GM12878 (cell line): ENCODE results near the gene PLA2G2C. TPM values are rescaled to one million over a fixed set of nuclear protein-coding genes. Genes with fewer than 3 reads are reported as not detected.

Experiments used
- ATAC-seq: fragments of 200-7000 bp; cut with Tn5 transposase; 3 replicates; pipeline ENCODE4 v1.9.1; 2020; ENCODE audit warnings: mild to moderate bottlenecking, moderate library complexity
- BruUV-seq: library from RNA; stranded (reverse); fragments of 400-500 nt; replicated peaks from 2 replicates; lab custom pipeline; 2021; lab: Mats Ljungman, UMichigan
- CTCF ChIA-PET: fragments of 300-600 bp; sonication (Branson Sonifier 250); formaldehyde crosslinking; extraction: SDS; loops from one replicate; lab custom pipeline; 2021; ENCODE audit warnings: inconsistent platforms; lab: Yijun Ruan, JAX
- POLR2A ChIA-PET: fragments of 350-600 bp; formaldehyde crosslinking; extraction: SDS; loops from one replicate; lab custom pipeline; 2021; ENCODE audit warnings: inconsistent platforms; lab: Charles Lee
- RAD21 ChIA-PET: fragments of 300-600 bp; sonication (Branson Sonifier 250); formaldehyde crosslinking; loops from one replicate; lab custom pipeline; 2023; ENCODE audit warnings: antibody characterized with exemption; ENCODE audit not compliant: unreplicated experiment; lab: Charles Lee
- SMC1A ChIA-PET: fragments of 300-600 bp; sonication (Branson Sonifier 250); formaldehyde crosslinking; loops from one replicate; lab custom pipeline; 2023; ENCODE audit not compliant: unreplicated experiment, uncharacterized antibody; lab: Charles Lee
- DNase-seq: peaks from one replicate; pipeline ENCODE4 v3.0.0-alpha.2; 2011; ENCODE audit warnings: low read depth, low spot score
- FAIRE-seq: peaks from 3 replicates; lab custom pipeline; 2011; peaks lifted over from hg19 to GRCh38; lab: Jason Lieb, UNC
- H2AFZ ChIP-seq: 2 replicates; pipeline ENCODE4 v1.6.0; 2011; ENCODE audit warnings: low read depth, low read length, control low read depth; ENCODE audit not compliant: control insufficient read depth
- H3K27ac ChIP-seq: 2 replicates; pipeline ENCODE4 v1.5.1; 2011; ENCODE audit warnings: control low read depth; ENCODE audit not compliant: control insufficient read depth, insufficient read depth
- H3K27me3 ChIP-seq, 2 experiments: replicated peaks in 1 of 2; 2 replicates each; pipeline versions ENCODE4 v1.6.0 to v1.6.1; 2011; ENCODE audit warnings: low read length in 1 of 2; ENCODE audit not compliant: control insufficient read depth in 2 of 2, insufficient read depth in 2 of 2
- H3K36me3 ChIP-seq, 2 experiments: 2 replicates each; pipeline ENCODE4 v1.5.1; 2011; ENCODE audit warnings: low read length in 1 of 2; ENCODE audit not compliant: control insufficient read depth in 2 of 2, insufficient read depth in 2 of 2
- H3K4me1 ChIP-seq: 2 replicates; pipeline ENCODE4 v1.6.1; 2011; ENCODE audit warnings: mild to moderate bottlenecking, low read length, moderate library complexity, mixed read lengths; ENCODE audit not compliant: control insufficient read depth, insufficient read depth
- H3K4me2 ChIP-seq: 2 replicates; pipeline ENCODE4 v1.6.0; 2011; ENCODE audit warnings: control low read depth; ENCODE audit not compliant: control insufficient read depth, insufficient read depth
- H3K4me3 ChIP-seq: fragments of 200-600 bp; sonication (generic); 2 replicates; pipeline ENCODE4 v1.5.1; 2016
- H3K79me2 ChIP-seq: 2 replicates; pipeline ENCODE4 v1.6.0; 2011; ENCODE audit warnings: low read length; ENCODE audit not compliant: control insufficient read depth, insufficient read depth
- H3K9ac ChIP-seq: 2 replicates; pipeline ENCODE4 v1.8.0; 2011; ENCODE audit warnings: low read length, control low read depth, mixed read lengths; ENCODE audit not compliant: control insufficient read depth, insufficient read depth
- H3K9me3 ChIP-seq: replicated peaks from 3 replicates; pipeline ENCODE4 v1.5.1; 2011; ENCODE audit warnings: mild to moderate bottlenecking, low read length; ENCODE audit not compliant: control insufficient read depth, insufficient read depth
- H4K20me1 ChIP-seq: 2 replicates; pipeline ENCODE4 v1.6.0; 2011; ENCODE audit not compliant: control insufficient read depth, insufficient read depth
- BMI1 ChIP-seq: fragments of 450-650 bp; IDR thresholded peaks from 2 replicates; pipeline ENCODE4 v1.6.1; 2016; ENCODE audit warnings: mild to moderate bottlenecking, moderate library complexity, borderline replicate concordance
- EZH2 ChIP-seq: IDR thresholded peaks from 2 replicates; pipeline ENCODE4 v1.6.1; 2012; ENCODE audit warnings: low read depth, mild to moderate bottlenecking, control low read depth, inconsistent platforms, low read length, borderline replicate concordance; ENCODE audit not compliant: control insufficient read depth
- HDGF ChIP-seq: fragments of 450-650 bp; IDR thresholded peaks from 2 replicates; pipeline ENCODE4 v1.6.1; 2016; ENCODE audit warnings: antibody characterized with exemption
- IKZF1 ChIP-seq: fragments of 450-650 bp; conservative IDR thresholded peaks from 2 replicates; pipeline ENCODE4 v1.6.1; 2017; ENCODE audit warnings: antibody characterized with exemption, mild to moderate bottlenecking
- IRF4 ChIP-seq: IDR thresholded peaks from 2 replicates; pipeline ENCODE4 v1.6.1; 2011; ENCODE audit warnings: low read depth, low read length
- NFYB ChIP-seq: IDR thresholded peaks from 2 replicates; pipeline ENCODE4 v1.6.1; 2011; ENCODE audit warnings: low read depth, mild to moderate bottlenecking, low read length, improper control_type of control experiment, moderate library complexity; ENCODE audit not compliant: insufficient read depth
- NR2C2 ChIP-seq: IDR thresholded peaks from 2 replicates; pipeline ENCODE4 v1.6.1; 2011; ENCODE audit warnings: borderline replicate concordance, low read depth; ENCODE audit not compliant: control insufficient read depth, insufficient read length
- POU2F2 ChIP-seq: IDR thresholded peaks from 3 replicates; pipeline ENCODE4 v1.6.1; 2011; ENCODE audit warnings: low read depth, mild to moderate bottlenecking, low read length, borderline replicate concordance
- SREBF1 ChIP-seq: IDR thresholded peaks from 2 replicates; pipeline ENCODE4 v1.6.1; 2012; ENCODE audit warnings: mild to moderate bottlenecking, low read length
- SUZ12 ChIP-seq: fragments of 200-600 bp; sonication (generic); IDR thresholded peaks from one replicate; pipeline ENCODE4 v1.6.1; 2018; ENCODE audit warnings: antibody characterized with exemption, mild to moderate bottlenecking; ENCODE audit not compliant: unreplicated experiment
- TCF7 ChIP-seq: IDR thresholded peaks from 2 replicates; pipeline ENCODE4 v1.6.1; 2014; ENCODE audit warnings: antibody characterized with exemption, borderline replicate concordance
- YY1 ChIP-seq: IDR thresholded peaks from 2 replicates; pipeline ENCODE4 v1.6.1; 2011; ENCODE audit warnings: low read depth, mild to moderate bottlenecking, low read length
- ZNF622 ChIP-seq: fragments of 450-650 bp; IDR thresholded peaks from 2 replicates; pipeline ENCODE4 v1.6.1; 2017; ENCODE audit warnings: mild to moderate bottlenecking, inconsistent platforms
- WGBS: methylation state at CpG from one replicate; pipeline ENCODE4 v1.1.6; 2016; ENCODE audit warnings: low lambda C conversion rate; ENCODE audit not compliant: insufficient replicate concordance, insufficient coverage; ENCODE audit errors: missing lambda C conversion rate; 5-methylcytosine and 5-hydroxymethylcytosine counted together
- in situ Hi-C: fragments of 300-500 bp; cut with MboI; formaldehyde crosslinking; loops from 9 replicates; pipeline ENCODE4 v1.14.3; 2018; ENCODE audit warnings: mixed read lengths
- intact Hi-C: fragments of 100-400 bp; cut with micrococcal nuclease; formaldehyde crosslinking; loops from one replicate; pipeline ENCODE4 v1.14.2; 2022; ENCODE audit not compliant: unreplicated experiment
- polyA plus RNA-seq, 11 experiments: library from polyadenylated mRNA; depleted of rRNA in 4 of 11; unstranded in 6 of 11; stranded (reverse) in 5 of 11; fragments of >200 nt; fragmentation: Nextera tagmentation in 4 of 11; fragmentation: Illumina TruSeq in 1 of 11; extraction: Ambion mirVana in 4 of 11; extraction: Trizol in 1 of 11; gene quantifications; 1 replicate in 1 of 11; 2 replicates in 10 of 11; pipeline versions ENCODE4 v1.2.1 to v1.2.3, GENCODE V29; 2011 to 2016; ENCODE audit warnings: inconsistent platforms in 2 of 11, missing spikeins in 2 of 11, low read depth in 1 of 11
- total RNA-seq, 4 experiments: library from RNA; depleted of rRNA in 3 of 4; stranded (reverse); fragments of >200 nt in 3 of 4; fragmentation: Illumina TruSeq in 1 of 4; extraction: Trizol in 1 of 4; gene quantifications; 2 replicates each; pipeline versions ENCODE4 v1.2.1 to v1.2.3, GENCODE V29; 2013 to 2021
- TF ChIP-seq, protein P1 (sequence below): fragments of 450-650 bp; IDR thresholded peaks from 2 replicates; pipeline ENCODE4 v1.6.1; 2017; ENCODE audit warnings: mild to moderate bottlenecking, moderate library complexity
- TF ChIP-seq, protein P2 (sequence below): IDR thresholded peaks from 2 replicates; pipeline ENCODE4 v1.6.1; 2012; ENCODE audit warnings: low read depth, low read length, improper control_type of control experiment
- TF ChIP-seq, protein P3 (sequence below): IDR thresholded peaks from 2 replicates; pipeline ENCODE4 v1.6.1; 2012; ENCODE audit warnings: low read length, inconsistent platforms
- TF ChIP-seq, protein P4 (sequence below): IDR thresholded peaks from 2 replicates; pipeline ENCODE4 v1.6.1; 2012; ENCODE audit warnings: low read depth, low read length, improper control_type of control experiment

Gene PLA2G2C
- total and polyA plus RNA-seq, 10 of the 15 experiments (the other 5 are each of a cell fraction or from before 2014, with no cell fraction given) = 0.05 TPM; not detected in 9

DNA sequence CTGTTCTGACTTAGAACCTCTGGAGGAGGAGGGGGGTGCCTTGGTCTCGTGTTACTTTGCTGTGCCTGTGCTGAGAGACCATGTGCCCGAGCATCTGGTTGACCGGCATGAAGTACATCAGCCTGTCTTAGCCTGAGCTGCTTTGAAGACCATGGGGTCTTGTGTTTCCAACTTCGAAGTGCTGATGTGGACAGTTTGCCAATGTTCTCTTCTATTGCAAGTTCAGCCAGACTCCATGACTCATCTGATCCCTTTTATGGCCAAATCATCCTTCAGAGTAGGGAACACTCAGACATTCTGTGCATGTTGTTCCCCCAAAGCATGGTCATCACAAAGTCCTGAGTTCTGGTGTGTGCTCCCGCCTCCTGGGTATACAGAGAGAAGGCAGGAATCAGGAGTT, 6.0 kb upstream of the PLA2G2C start:
- WGBS = 34% methylated on average over 5 of the region's 5 CpGs
- RAD21 ChIA-PET = no interaction called here
- CTCF ChIA-PET = interaction anchor here (1.1 to 5.3 kb wide), 3 partner anchors 10 to 90 kb away, joined by 3 to 32 read pairs (median 5); no protein-coding TSS in a partner anchor
- no peaks in the 10 kb centered on the region for H3K79me2 ChIP-seq
- H3K4me2 ChIP-seq = no peak overlapping the region
- no peaks in the 10 kb centered on the region for H3K4me1 ChIP-seq
- peaks cover 3 to 11% of the 10 kb centered on the region in 2 experiments for H3K27me3 ChIP-seq
- no peak overlapping the region for H2AFZ ChIP-seq
- H3K27ac ChIP-seq = no peak overlapping the region
- ATAC-seq (no peak), FAIRE-seq (no peak), DNase-seq (no peak)
- H3K36me3 ChIP-seq = no peaks in the 10 kb centered on the region
- H3K4me3 ChIP-seq = no peak overlapping the region
- H4K20me1 ChIP-seq = no peaks in the 10 kb centered on the region
- POLR2A ChIA-PET = no interaction called here
- intact Hi-C loops (loop anchor here (10.0 kb wide), 1 partner anchor 218 kb away; the partner anchor contains the start of gene PLA2G2A), in situ Hi-C loops (loop anchor here (5.0 kb wide), 1 partner anchor 275 kb away; no protein-coding TSS in a partner anchor)
- SMC1A ChIA-PET = interaction anchor here (2.3 kb wide), 1 partner anchor 13 kb away, joined by 6 read pairs; no protein-coding TSS in a partner anchor
- no peaks in the 10 kb centered on the region for H3K9me3 ChIP-seq
- no TSS peak for BruUV-seq
- no peak overlapping the region for H3K9ac ChIP-seq
- TF ChIP-seq YY1 (no peak), IKZF1 (no peak), SREBF1 (no peak), TCF7 (no peak), EZH2 (no peak), NFYB (no peak), NR2C2 (no peak), ZNF622 (no peak), IRF4 (no peak), POU2F2 (no peak), HDGF (no peak), SUZ12 (no peak), BMI1 (no peak)
- TF ChIP-seq, protein P1, sequence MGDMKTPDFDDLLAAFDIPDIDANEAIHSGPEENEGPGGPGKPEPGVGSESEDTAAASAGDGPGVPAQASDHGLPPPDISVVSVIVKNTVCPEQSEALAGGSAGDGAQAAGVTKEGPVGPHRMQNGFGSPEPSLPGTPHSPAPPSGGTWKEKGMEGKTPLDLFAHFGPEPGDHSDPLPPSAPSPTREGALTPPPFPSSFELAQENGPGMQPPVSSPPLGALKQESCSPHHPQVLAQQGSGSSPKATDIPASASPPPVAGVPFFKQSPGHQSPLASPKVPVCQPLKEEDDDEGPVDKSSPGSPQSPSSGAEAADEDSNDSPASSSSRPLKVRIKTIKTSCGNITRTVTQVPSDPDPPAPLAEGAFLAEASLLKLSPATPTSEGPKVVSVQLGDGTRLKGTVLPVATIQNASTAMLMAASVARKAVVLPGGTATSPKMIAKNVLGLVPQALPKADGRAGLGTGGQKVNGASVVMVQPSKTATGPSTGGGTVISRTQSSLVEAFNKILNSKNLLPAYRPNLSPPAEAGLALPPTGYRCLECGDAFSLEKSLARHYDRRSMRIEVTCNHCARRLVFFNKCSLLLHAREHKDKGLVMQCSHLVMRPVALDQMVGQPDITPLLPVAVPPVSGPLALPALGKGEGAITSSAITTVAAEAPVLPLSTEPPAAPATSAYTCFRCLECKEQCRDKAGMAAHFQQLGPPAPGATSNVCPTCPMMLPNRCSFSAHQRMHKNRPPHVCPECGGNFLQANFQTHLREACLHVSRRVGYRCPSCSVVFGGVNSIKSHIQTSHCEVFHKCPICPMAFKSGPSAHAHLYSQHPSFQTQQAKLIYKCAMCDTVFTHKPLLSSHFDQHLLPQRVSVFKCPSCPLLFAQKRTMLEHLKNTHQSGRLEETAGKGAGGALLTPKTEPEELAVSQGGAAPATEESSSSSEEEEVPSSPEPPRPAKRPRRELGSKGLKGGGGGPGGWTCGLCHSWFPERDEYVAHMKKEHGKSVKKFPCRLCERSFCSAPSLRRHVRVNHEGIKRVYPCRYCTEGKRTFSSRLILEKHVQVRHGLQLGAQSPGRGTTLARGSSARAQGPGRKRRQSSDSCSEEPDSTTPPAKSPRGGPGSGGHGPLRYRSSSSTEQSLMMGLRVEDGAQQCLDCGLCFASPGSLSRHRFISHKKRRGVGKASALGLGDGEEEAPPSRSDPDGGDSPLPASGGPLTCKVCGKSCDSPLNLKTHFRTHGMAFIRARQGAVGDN = no peak
- TF ChIP-seq, protein P2, sequence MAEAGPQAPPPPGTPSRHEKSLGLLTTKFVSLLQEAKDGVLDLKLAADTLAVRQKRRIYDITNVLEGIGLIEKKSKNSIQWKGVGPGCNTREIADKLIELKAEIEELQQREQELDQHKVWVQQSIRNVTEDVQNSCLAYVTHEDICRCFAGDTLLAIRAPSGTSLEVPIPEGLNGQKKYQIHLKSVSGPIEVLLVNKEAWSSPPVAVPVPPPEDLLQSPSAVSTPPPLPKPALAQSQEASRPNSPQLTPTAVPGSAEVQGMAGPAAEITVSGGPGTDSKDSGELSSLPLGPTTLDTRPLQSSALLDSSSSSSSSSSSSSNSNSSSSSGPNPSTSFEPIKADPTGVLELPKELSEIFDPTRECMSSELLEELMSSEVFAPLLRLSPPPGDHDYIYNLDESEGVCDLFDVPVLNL = no peak
- TF ChIP-seq, protein P3, sequence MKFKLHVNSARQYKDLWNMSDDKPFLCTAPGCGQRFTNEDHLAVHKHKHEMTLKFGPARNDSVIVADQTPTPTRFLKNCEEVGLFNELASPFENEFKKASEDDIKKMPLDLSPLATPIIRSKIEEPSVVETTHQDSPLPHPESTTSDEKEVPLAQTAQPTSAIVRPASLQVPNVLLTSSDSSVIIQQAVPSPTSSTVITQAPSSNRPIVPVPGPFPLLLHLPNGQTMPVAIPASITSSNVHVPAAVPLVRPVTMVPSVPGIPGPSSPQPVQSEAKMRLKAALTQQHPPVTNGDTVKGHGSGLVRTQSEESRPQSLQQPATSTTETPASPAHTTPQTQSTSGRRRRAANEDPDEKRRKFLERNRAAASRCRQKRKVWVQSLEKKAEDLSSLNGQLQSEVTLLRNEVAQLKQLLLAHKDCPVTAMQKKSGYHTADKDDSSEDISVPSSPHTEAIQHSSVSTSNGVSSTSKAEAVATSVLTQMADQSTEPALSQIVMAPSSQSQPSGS = no peak
- TF ChIP-seq, protein P4, sequence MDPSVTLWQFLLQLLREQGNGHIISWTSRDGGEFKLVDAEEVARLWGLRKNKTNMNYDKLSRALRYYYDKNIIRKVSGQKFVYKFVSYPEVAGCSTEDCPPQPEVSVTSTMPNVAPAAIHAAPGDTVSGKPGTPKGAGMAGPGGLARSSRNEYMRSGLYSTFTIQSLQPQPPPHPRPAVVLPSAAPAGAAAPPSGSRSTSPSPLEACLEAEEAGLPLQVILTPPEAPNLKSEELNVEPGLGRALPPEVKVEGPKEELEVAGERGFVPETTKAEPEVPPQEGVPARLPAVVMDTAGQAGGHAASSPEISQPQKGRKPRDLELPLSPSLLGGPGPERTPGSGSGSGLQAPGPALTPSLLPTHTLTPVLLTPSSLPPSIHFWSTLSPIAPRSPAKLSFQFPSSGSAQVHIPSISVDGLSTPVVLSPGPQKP = no peak
